Activated CD4-positive, alpha-beta T cell treated with anti-CD3 and anti-CD28 coated beads for 48 hours (primary cell): ENCODE results near the gene TAMALIN.

Experiments
- DNase-seq: peaks from one replicate; pipeline ENCODE4 v3.0.0-alpha.2; 2020

TAMALIN gene

DNA sequence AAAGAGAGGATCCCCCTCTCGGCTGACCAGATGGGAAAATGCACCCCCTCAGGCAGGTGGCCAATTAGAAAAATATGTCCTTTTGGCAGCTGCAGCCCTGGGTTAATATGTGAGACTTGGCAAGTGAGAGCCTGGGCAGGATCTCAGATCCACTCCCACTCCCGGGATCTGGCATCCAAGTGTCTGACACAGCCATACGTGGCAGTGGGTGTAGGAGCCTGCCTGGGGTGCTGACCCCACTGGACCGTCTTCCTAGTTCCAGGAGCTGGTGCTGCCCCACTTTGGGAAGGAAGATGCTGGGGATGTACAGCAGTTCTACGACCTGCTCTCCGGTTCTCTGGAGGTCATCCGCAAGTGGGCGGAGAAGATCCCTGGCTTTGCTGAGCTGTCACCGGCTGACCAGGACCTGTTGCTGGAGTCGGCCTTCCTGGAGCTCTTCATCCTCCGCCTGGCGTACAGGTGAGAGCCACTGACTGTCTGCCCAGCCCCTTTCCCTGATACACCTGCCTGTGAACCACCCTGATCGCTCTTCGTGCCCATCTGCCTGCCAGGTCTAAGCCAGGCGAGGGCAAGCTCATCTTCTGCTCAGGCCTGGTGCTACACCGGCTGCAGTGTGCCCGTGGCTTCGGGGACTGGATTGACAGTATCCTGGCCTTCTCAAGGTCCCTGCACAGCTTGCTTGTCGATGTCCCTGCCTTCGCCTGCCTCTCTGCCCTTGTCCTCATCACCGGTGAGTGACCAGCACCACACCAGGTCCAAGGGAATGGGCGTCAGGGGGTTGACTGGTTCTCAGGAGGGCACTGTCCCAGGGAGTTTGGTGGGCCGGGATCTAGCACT lies 50.3 kb downstream of the TAMALIN start:
- no peak for DNase-seq

- no peak for DNase-seq
These were observed 51.2 kb downstream of the TAMALIN start for GRCh38 chr12:52057638-52058576.

DNA sequence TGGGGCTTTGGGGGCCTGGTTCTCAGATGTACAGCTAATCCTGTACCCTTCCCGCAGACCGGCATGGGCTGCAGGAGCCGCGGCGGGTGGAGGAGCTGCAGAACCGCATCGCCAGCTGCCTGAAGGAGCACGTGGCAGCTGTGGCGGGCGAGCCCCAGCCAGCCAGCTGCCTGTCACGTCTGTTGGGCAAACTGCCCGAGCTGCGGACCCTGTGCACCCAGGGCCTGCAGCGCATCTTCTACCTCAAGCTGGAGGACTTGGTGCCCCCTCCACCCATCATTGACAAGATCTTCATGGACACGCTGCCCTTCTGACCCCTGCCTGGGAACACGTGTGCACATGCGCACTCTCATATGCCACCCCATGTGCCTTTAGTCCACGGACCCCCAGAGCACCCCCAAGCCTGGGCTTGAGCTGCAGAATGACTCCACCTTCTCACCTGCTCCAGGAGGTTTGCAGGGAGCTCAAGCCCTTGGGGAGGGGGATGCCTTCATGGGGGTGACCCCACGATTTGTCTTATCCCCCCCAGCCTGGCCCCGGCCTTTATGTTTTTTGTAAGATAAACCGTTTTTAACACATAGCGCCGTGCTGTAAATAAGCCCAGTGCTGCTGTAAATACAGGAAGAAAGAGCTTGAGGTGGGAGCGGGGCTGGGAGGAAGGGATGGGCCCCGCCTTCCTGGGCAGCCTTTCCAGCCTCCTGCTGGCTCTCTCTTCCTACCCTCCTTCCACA lies 52.0 kb downstream of the TAMALIN start:
- DNase-seq: no peak

- no peak for DNase-seq
These were observed 53.1 kb downstream of the TAMALIN start for GRCh38 chr12:52059582-52060497.

DNA sequence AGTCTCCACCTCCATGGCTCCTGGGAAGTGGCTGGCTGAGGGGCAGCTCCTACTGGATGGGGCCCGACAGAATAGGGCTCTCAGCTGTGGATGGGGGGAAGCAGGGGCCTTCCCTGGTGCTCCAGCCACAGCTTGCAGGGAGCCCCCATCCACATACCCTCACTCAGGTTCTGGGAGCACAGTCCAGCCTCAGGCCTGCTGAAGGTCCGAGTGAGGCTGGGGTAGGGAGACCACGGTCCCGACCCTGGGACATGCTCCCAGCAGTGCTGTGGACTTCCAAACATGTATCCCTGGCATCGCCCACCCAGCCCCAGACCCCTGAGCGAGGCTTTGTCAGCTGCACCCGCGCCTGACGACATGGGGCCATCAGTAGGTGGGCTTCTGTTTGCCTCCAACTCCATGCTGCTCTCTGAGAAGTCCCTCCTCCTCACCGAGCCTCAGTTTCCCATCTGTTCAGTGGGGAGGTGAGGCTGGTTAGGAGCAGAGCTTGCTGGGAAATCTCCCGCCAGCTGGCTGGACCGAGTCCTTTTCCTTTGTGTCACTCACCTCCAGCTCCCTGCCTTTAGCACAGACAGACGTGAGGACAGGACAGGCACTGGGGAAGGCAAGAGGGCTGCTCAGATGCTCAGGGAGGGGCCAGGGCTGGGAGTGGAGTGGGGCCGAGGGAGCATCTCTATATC lies 53.9 kb downstream of the TAMALIN start:
- no peak for DNase-seq

- DNase-seq: no peak
These were observed 54.9 kb downstream of the TAMALIN start for GRCh38 chr12:52061470-52062166.

- no peak for DNase-seq
These were observed 55.7 kb downstream of the TAMALIN start for GRCh38 chr12:52062167-52063081.

DNA sequence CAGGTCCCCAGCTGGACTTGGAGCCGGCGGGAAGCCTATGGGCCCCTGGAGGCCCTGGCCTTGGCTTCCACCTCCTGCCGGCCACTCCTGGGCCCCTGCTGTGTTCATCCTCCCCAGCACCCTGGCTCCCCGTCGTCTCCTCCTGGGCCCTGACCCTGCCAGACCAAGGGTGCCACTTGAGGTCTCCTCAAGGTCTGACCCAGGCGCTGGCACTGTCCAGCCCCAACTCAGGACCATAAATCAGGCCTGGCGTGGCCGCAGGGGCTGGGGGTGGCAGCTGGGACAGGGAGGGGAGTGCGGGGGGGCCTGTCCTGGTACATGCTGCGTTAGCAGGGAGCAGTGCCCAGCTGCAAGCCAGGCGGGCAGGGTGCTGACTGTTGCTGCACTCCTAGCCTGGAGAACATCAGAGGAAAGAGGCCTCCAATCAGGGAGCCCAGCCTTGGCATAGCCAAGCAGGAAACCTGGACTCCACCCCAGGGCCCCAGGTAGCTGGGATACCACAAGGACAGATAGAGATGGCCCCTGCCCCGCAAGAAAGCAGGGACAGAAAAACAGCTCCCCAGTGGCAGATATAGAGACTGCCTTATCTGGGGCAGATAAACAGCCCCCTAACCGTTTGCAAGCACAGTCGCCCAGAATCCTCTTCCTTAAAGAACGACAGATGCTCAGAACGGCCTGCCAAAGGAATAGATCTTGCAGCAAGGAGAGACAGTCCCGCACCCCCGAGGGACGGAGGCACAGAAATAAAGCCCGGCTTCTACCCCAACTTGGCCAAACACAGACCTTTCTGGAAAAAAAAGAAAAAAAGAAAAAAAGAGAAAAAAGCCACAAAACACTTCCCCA lies 56.6 kb downstream of the TAMALIN start:
- no peak for DNase-seq

DNA sequence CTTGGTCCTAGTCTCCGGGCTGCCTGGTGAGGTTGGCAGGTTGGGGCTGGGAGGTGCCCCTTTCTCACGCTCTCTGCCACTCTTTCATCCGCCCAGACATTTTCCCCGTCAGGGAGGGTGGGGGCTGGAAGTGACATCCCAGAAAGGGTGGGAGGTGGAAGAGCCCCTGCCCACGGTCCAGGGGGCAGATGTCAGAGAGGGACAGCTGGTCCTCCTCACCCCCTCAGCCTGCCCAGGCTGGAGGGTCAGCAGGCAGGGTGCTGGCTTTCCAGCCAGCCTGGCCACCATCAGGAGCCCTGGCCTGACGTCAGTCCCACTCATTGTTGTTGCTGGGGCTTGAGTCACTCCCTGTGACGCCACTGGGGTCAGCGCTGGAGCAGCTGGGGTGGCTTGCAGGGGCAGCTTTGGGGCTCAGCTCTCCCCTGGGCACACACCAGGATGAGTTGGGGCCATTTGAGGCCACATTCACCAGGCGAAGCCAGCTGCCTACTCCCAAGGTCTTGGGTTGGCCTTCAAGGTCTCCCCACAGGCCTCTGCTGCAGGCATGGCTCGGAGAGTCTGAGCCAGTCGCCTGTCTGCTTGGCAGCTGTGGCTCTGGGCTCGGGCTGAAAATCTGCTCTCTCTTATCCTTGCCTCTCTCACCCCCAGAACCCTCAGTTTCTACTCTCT lies 57.4 kb downstream of the TAMALIN start:
- no peak for DNase-seq
